Activated CD4-positive, alpha-beta T cell treated with anti-CD3 and anti-CD28 coated beads, Interleukin-2, amount 10 ng/mL, durations not matched to agents 7 days and 5 days (primary cell): ENCODE data around the gene CALCR. TPM values are rescaled to one million over a fixed set of nuclear protein-coding genes. Genes with fewer than 3 reads are reported as not detected.
"Not testable (repeated sequence)": the region's sequence is repeated elsewhere in the genome, so short reads cannot be mapped to it uniquely, and the experiment has no call there.

Experiments used
- CTCF ChIA-PET: fragments of 350-600 bp; sonication (Branson Sonifier 250); formaldehyde crosslinking; loops from one replicate; lab custom pipeline; 2021; ENCODE audit warnings: antibody characterized with exemption; lab: Charles Lee
- POLR2A ChIA-PET: fragments of 350-600 bp; sonication (Branson Sonifier 250); formaldehyde crosslinking; loops from one replicate; lab custom pipeline; 2021; ENCODE audit warnings: antibody characterized with exemption; lab: Charles Lee
- DNase-seq: peaks from one replicate; pipeline ENCODE4 v3.0.0-alpha.2; 2020
- H3K27ac Mint-ChIP-seq: one replicate; pipeline ENCODE4 v1.8.0; 2021; ENCODE audit warnings: mild to moderate bottlenecking, moderate library complexity, mixed read lengths
- H3K27me3 Mint-ChIP-seq: one replicate; pipeline ENCODE4 v1.8.0; 2021; ENCODE audit warnings: mixed read lengths
- H3K36me3 Mint-ChIP-seq: one replicate; pipeline ENCODE4 v1.8.0; 2021; ENCODE audit warnings: low read depth, mixed read lengths
- H3K4me1 Mint-ChIP-seq: one replicate; pipeline ENCODE4 v1.8.0; 2021; ENCODE audit warnings: mixed read lengths
- H3K4me3 Mint-ChIP-seq: one replicate; pipeline ENCODE4 v1.8.0; 2021; ENCODE audit warnings: mild to moderate bottlenecking, moderate library complexity, mixed read lengths
- H3K9me3 Mint-ChIP-seq: one replicate; pipeline ENCODE4 v1.8.0; 2021; ENCODE audit warnings: mixed read lengths
- total RNA-seq, 2 experiments: library from RNA; stranded (reverse); gene quantifications; one replicate each; pipeline ENCODE4 v1.2.3, GENCODE V29; 2021

Gene CALCR
- total RNA-seq, 2 experiments from 2014 or later, result not detected

GRCh38 chr7:93551063-93551895 is 23.2 kb downstream of the CALCR start:
- Mint-ChIP-seq H3K4me3 (no peak overlapping the region), H3K36me3 (no peaks in the 10 kb centered on the region), H3K4me1 (no peaks in the 10 kb centered on the region), H3K9me3 (no peaks in the 10 kb centered on the region), H3K27me3 (no peaks in the 10 kb centered on the region), H3K27ac (no peak overlapping the region)
- ChIA-PET CTCF (no interaction called here), POLR2A (no interaction called here)
- DNase-seq, result no peak

GRCh38 chr7:93547716-93548115 is 26.8 kb downstream of the CALCR start:
- Mint-ChIP-seq H3K36me3 (no peaks in the 10 kb centered on the region), H3K4me1 (no peaks in the 10 kb centered on the region), H3K27ac (no peak overlapping the region), H3K9me3 (no peaks in the 10 kb centered on the region), H3K4me3 (no peak overlapping the region), H3K27me3 (no peaks in the 10 kb centered on the region)
- no peak for DNase-seq
- POLR2A ChIA-PET, result no interaction called here
- CTCF ChIA-PET, result no interaction called here

GRCh38 chr7:93544691-93545090 is 29.8 kb downstream of the CALCR start:
- H3K27me3 Mint-ChIP-seq, result no peaks in the 10 kb centered on the region
- no peaks in the 10 kb centered on the region for H3K9me3 Mint-ChIP-seq
- H3K4me1 Mint-ChIP-seq, result no peaks in the 10 kb centered on the region
- ChIA-PET POLR2A (no interaction called here), CTCF (no interaction called here)
- H3K27ac Mint-ChIP-seq, result no peak overlapping the region
- no peak overlapping the region for H3K4me3 Mint-ChIP-seq
- DNase-seq, result no peak
- H3K36me3 Mint-ChIP-seq, result no peaks in the 10 kb centered on the region

GRCh38 chr7:93538061-93538460 is 36.5 kb downstream of the CALCR start:
- ChIA-PET POLR2A (no interaction called here), CTCF (no interaction called here)
- H3K4me3 Mint-ChIP-seq, result no peak overlapping the region
- H3K36me3 Mint-ChIP-seq, result no peaks in the 10 kb centered on the region
- no peak for DNase-seq
- H3K9me3 Mint-ChIP-seq, result no peaks in the 10 kb centered on the region
- peaks cover 2% of the 10 kb centered on the region for H3K27me3 Mint-ChIP-seq
- H3K4me1 Mint-ChIP-seq, result no peaks in the 10 kb centered on the region
- H3K27ac Mint-ChIP-seq, result no peak overlapping the region

DNA sequence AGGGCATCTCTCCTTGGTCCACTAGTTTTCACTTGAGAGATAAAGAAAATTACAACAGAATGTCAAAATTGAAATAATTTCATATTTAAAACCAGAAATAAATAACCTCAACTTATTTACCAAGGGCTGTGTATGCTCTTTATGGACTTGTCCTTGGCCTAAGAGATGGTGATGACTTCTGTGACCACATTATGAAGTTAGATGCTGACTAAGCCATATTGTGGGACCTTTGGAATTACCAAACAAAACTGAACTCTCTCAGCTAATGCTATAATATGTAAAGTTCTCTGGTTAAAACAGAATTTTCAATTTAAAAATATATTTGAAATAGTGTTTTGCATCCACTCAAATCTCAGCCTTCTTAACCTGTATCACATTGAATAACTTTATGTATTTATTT is 38.9 kb downstream of the CALCR start:
- no peaks in the 10 kb centered on the region for H3K36me3 Mint-ChIP-seq
- H3K4me1 Mint-ChIP-seq, result no peaks in the 10 kb centered on the region
- H3K4me3 Mint-ChIP-seq, result no peak overlapping the region
- H3K27ac Mint-ChIP-seq, result no peak overlapping the region
- peaks cover 2% of the 10 kb centered on the region for H3K27me3 Mint-ChIP-seq
- CTCF ChIA-PET, result no interaction called here
- DNase-seq, result no peak
- POLR2A ChIA-PET, result no interaction called here
- H3K9me3 Mint-ChIP-seq, result no peaks in the 10 kb centered on the region

DNA sequence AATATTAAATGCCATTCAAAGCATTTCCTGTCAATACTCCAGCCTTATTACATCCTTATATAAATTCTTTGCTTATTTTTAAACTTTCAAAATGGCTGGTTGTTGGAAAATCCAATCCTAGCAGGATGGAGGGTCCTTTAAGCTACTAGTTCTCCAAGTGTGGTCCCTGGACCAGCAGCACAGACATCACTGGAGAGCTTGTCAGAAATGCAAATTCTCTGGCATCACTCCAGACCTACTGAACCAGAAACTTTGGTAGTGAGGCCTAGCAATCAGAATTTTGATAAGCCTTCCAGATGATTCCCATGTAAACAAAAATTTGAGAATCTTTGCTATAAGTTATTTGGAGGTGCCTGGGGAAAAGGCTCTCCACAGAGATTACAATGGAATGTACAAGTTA is 43.8 kb downstream of the CALCR start:
- CTCF ChIA-PET, result no interaction called here
- POLR2A ChIA-PET, result no interaction called here
- H3K27me3 Mint-ChIP-seq, result peaks cover 2% of the 10 kb centered on the region
- no peak overlapping the region for H3K4me3 Mint-ChIP-seq
- no peaks in the 10 kb centered on the region for H3K36me3 Mint-ChIP-seq
- DNase-seq, result no peak
- no peaks in the 10 kb centered on the region for H3K9me3 Mint-ChIP-seq
- H3K4me1 Mint-ChIP-seq, result no peaks in the 10 kb centered on the region
- no peak overlapping the region for H3K27ac Mint-ChIP-seq

GRCh38 chr7:93516834-93517233 is 57.7 kb downstream of the CALCR start:
- Mint-ChIP-seq H3K4me3 (no peak overlapping the region), H3K4me1 (no peaks in the 10 kb centered on the region), H3K27me3 (no peaks in the 10 kb centered on the region), H3K27ac (no peak overlapping the region), H3K9me3 (no peaks in the 10 kb centered on the region), H3K36me3 (no peaks in the 10 kb centered on the region)
- no peak for DNase-seq
- POLR2A ChIA-PET, result no interaction called here
- CTCF ChIA-PET, result no interaction called here

- Mint-ChIP-seq H3K27ac (no peak overlapping the region), H3K4me3 (no peak overlapping the region), H3K4me1 (no peaks in the 10 kb centered on the region), H3K9me3 (no peaks in the 10 kb centered on the region), H3K27me3 (no peaks in the 10 kb centered on the region), H3K36me3 (no peaks in the 10 kb centered on the region)
- CTCF ChIA-PET, result no interaction called here
- POLR2A ChIA-PET, result no interaction called here
- DNase-seq, result no peak
These were observed 59.4 kb downstream of the CALCR start for GRCh38 chr7:93515144-93515543.

GRCh38 chr7:93509303-93509702 is 65.2 kb downstream of the CALCR start:
- Mint-ChIP-seq H3K4me1 (no peaks in the 10 kb centered on the region), H3K27ac (no peak overlapping the region), H3K4me3 (no peak overlapping the region), H3K27me3 (no peaks in the 10 kb centered on the region), H3K36me3 (no peaks in the 10 kb centered on the region), H3K9me3 (no peaks in the 10 kb centered on the region)
- ChIA-PET POLR2A (no interaction called here), CTCF (no interaction called here)
- no peak for DNase-seq

DNA sequence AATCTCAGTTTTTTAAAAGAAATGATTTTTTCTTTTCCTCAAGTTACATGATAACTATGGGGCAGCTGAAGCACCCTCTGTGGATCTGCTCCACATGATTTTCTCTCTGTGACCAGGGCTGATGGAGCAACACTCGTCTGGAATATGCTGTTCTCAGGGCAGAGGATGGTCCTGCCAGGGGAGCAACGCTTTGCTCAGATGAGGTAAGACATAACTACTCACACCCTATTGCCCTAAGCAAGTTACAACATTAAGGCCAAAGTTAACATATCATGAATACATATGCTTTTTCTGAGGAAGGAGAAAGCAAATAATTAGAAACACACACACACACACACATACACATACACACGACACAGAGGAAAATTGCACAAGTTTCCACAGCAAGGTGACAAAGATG is 71.4 kb downstream of the CALCR start:
- H3K27ac Mint-ChIP-seq, result no peak overlapping the region
- no peak for DNase-seq
- H3K4me3 Mint-ChIP-seq, result no peak overlapping the region
- no peaks in the 10 kb centered on the region for H3K36me3 Mint-ChIP-seq
- CTCF ChIA-PET, result no interaction called here
- H3K27me3 Mint-ChIP-seq, result no peaks in the 10 kb centered on the region
- no peaks in the 10 kb centered on the region for H3K9me3 Mint-ChIP-seq
- POLR2A ChIA-PET, result no interaction called here
- H3K4me1 Mint-ChIP-seq, result no peaks in the 10 kb centered on the region

GRCh38 chr7:93491860-93492259 is 82.7 kb downstream of the CALCR start:
- H3K27me3 Mint-ChIP-seq, H3K4me3 Mint-ChIP-seq: not testable (repeated sequence)

GRCh38 chr7:93476491-93477344 is 97.8 kb downstream of the CALCR start:
- H3K27ac Mint-ChIP-seq, result no peak overlapping the region
- no peaks in the 10 kb centered on the region for H3K36me3 Mint-ChIP-seq
- DNase-seq, result no peak
- H3K4me1 Mint-ChIP-seq, result no peaks in the 10 kb centered on the region
- no peaks in the 10 kb centered on the region for H3K9me3 Mint-ChIP-seq
- no peak overlapping the region for H3K4me3 Mint-ChIP-seq
- ChIA-PET CTCF (no interaction called here), POLR2A (no interaction called here)
- H3K27me3 Mint-ChIP-seq, result peaks cover 4% of the 10 kb centered on the region

More at GRCh38 chr7:93491860-93492259, 82.7 kb downstream of the CALCR start:
- H3K36me3 Mint-ChIP-seq, H3K9me3 Mint-ChIP-seq, CTCF ChIA-PET, H3K27ac Mint-ChIP-seq, POLR2A ChIA-PET, H3K4me1 Mint-ChIP-seq, DNase-seq: not testable (repeated sequence)

- H3K4me1 Mint-ChIP-seq, result no peaks in the 10 kb centered on the region
- H3K27ac Mint-ChIP-seq, result no peak overlapping the region
- H3K27me3 Mint-ChIP-seq, result peaks cover 4% of the 10 kb centered on the region
- H3K4me3 Mint-ChIP-seq, result no peak overlapping the region
- ChIA-PET CTCF (no interaction called here), POLR2A (no interaction called here)
- no peaks in the 10 kb centered on the region for H3K36me3 Mint-ChIP-seq
- DNase-seq, result no peak
- no peaks in the 10 kb centered on the region for H3K9me3 Mint-ChIP-seq
These were observed 98.7 kb downstream of the CALCR start for GRCh38 chr7:93475811-93476210.
